ENCODE data around the gene NANOS2. TPM values are rescaled to one million over a fixed set of nuclear protein-coding genes. Genes with fewer than 3 reads are reported as not detected.

The NANOS2 gene
- total and polyA plus RNA-seq, 2 experiments from 2014 or later: not detected

- Histone ChIP-seq H3K4me2 (ENCODE audit: unreplicated experiment) (no peak overlapping the region), H3K9me3 (ENCODE audit: low read depth) (no peaks in the 10 kb centered on the region), H3K9ac (no peak overlapping the region), H3K79me2 (ENCODE audit: insufficient read depth) (no peaks in the 10 kb centered on the region), H4K20me1 (ENCODE audit: insufficient read depth) (no peaks in the 10 kb centered on the region), H2AFZ (no peak overlapping the region), H3K27ac (no peak overlapping the region), H3K36me3 (ENCODE audit: low read depth) (no peaks in the 10 kb centered on the region), H3F3A (ENCODE audit: insufficient read depth) (no peaks in the 10 kb centered on the region), H3K4me1 (ENCODE audit: insufficient read depth) (no peaks in the 10 kb centered on the region), H3K9me2 (ENCODE audit: insufficient read depth) (no peaks in the 10 kb centered on the region), H3K27me3 (replicated peaks; ENCODE audit: insufficient read depth) (peaks cover 31% of the 10 kb centered on the region), H3K4me3 (no peak overlapping the region)
- 53 to 59% methylated on average over 23 to 32 of the region's 32 CpGs for WGBS, 2 experiments (ENCODE audit: low coverage in 1 of 2, low lambda C conversion rate in 2 of 2, missing lambda C conversion rate in 2 of 2)
- no peak for TF ChIP-seq EZH2 (IDR thresholded peaks at IDR 0.05; ENCODE audit: insufficient read depth, poor library complexity, severe bottlenecking)
- no peak for TF ChIP-seq EZH2phosphoT487 (IDR thresholded peaks at IDR 0.05; ENCODE audit: insufficient read depth, low read depth)
- in situ Hi-C loops (cut with MboI): no loop called here
- no peak for DNase-seq
These were observed 25.9 kb upstream of the NANOS2 start for GRCh38 chr19:45940515-45940805.

- Histone ChIP-seq H3K9ac (no peak overlapping the region), H3K4me2 (ENCODE audit: unreplicated experiment) (no peak overlapping the region), H4K20me1 (ENCODE audit: insufficient read depth) (no peaks in the 10 kb centered on the region), H3K4me1 (ENCODE audit: insufficient read depth) (no peaks in the 10 kb centered on the region), H3K79me2 (ENCODE audit: insufficient read depth) (no peaks in the 10 kb centered on the region), H3F3A (ENCODE audit: insufficient read depth) (no peaks in the 10 kb centered on the region), H3K36me3 (ENCODE audit: low read depth) (no peaks in the 10 kb centered on the region), H3K27ac (no peak overlapping the region), H3K4me3 (no peak overlapping the region), H3K9me2 (ENCODE audit: insufficient read depth) (no peaks in the 10 kb centered on the region), H3K27me3 (replicated peaks; ENCODE audit: insufficient read depth) (peaks cover 34% of the 10 kb centered on the region), H3K9me3 (ENCODE audit: low read depth) (no peaks in the 10 kb centered on the region), H2AFZ (no peak overlapping the region)
- WGBS, 2 experiments (ENCODE audit: low coverage in 1 of 2, low lambda C conversion rate in 2 of 2, missing lambda C conversion rate in 2 of 2): 12 to 24% methylated on average over 15 to 50 of the region's 67 CpGs
- in situ Hi-C loops (cut with MboI): no loop called here
- TF ChIP-seq EZH2 (IDR thresholded peaks at IDR 0.05; ENCODE audit: insufficient read depth, poor library complexity, severe bottlenecking) (no peak), EZH2phosphoT487 (IDR thresholded peaks at IDR 0.05; ENCODE audit: insufficient read depth, low read depth) (no peak)
- DNase-seq: peak; percentile 25
These were observed 25.4 kb upstream of the NANOS2 start for GRCh38 chr19:45939792-45940514.

DNA sequence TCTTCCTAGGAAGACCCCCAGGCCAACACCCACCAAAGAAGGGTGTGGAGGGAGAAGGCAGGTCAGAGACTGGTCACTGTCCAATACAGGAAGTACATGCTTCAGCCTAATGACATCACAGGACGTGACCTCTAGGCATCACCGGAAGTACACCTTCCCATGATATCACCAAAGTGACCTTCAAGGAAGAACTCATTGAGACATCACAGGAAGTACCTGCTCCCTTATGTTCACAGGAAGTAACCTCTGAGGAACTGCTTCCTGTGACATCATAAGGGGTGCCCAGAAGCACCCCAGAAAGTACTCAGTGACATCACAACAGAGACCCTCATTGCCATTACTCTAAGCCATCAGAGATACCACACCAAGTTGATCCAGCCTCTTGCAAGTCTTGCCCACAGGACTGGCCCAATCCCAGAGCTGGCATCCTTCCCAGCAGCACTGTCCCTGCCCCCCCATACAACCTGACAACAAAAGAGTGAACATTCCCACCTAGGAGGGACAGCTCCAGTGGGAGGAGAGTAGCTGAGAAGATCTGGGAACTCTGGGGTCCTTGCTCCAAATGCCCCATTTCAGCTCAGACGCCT is 24.2 kb upstream of the NANOS2 start:
- Histone ChIP-seq H3K9me2 (ENCODE audit: insufficient read depth) (no peaks in the 10 kb centered on the region), H3K27ac (no peak overlapping the region), H2AFZ (no peak overlapping the region), H3K9ac (no peak overlapping the region), H3K36me3 (ENCODE audit: low read depth) (no peaks in the 10 kb centered on the region), H3K4me3 (no peak overlapping the region), H3F3A (ENCODE audit: insufficient read depth) (no peaks in the 10 kb centered on the region), H3K27me3 (replicated peaks; ENCODE audit: insufficient read depth) (peaks cover 25% of the 10 kb centered on the region), H3K4me1 (ENCODE audit: insufficient read depth) (no peaks in the 10 kb centered on the region), H3K4me2 (ENCODE audit: unreplicated experiment) (no peak overlapping the region), H4K20me1 (ENCODE audit: insufficient read depth) (no peaks in the 10 kb centered on the region), H3K79me2 (ENCODE audit: insufficient read depth) (no peaks in the 10 kb centered on the region), H3K9me3 (ENCODE audit: low read depth) (no peaks in the 10 kb centered on the region)
- in situ Hi-C loops (cut with MboI): no loop called here
- 89 to 92% methylated on average over 3 of the region's 3 CpGs for WGBS, 2 experiments (ENCODE audit: low coverage in 1 of 2, low lambda C conversion rate in 2 of 2, missing lambda C conversion rate in 2 of 2)
- TF ChIP-seq EZH2phosphoT487 (IDR thresholded peaks at IDR 0.05; ENCODE audit: insufficient read depth, low read depth): no peak
- no peak for TF ChIP-seq EZH2 (IDR thresholded peaks at IDR 0.05; ENCODE audit: insufficient read depth, poor library complexity, severe bottlenecking)
- no peak for DNase-seq

GRCh38 chr19:45935267-45935666 is 20.7 kb upstream of the NANOS2 start:
- in situ Hi-C loops (cut with MboI): no loop called here
- Histone ChIP-seq H3K4me2 (ENCODE audit: unreplicated experiment) (no peak overlapping the region), H3K9me2 (ENCODE audit: insufficient read depth) (no peaks in the 10 kb centered on the region), H3K27me3 (replicated peaks; ENCODE audit: insufficient read depth) (peaks cover 25% of the 10 kb centered on the region), H3K4me1 (ENCODE audit: insufficient read depth) (no peaks in the 10 kb centered on the region), H3K27ac (no peak overlapping the region), H2AFZ (no peak overlapping the region), H3K9me3 (ENCODE audit: low read depth) (no peaks in the 10 kb centered on the region), H3K4me3 (no peak overlapping the region), H3F3A (ENCODE audit: insufficient read depth) (no peaks in the 10 kb centered on the region), H3K79me2 (ENCODE audit: insufficient read depth) (no peaks in the 10 kb centered on the region), H4K20me1 (ENCODE audit: insufficient read depth) (no peaks in the 10 kb centered on the region), H3K9ac (no peak overlapping the region), H3K36me3 (ENCODE audit: low read depth) (no peaks in the 10 kb centered on the region)
- no peak for DNase-seq
- WGBS, 2 experiments (ENCODE audit: low coverage in 1 of 2, low lambda C conversion rate in 2 of 2, missing lambda C conversion rate in 2 of 2): 52 to 61% methylated on average over 19 of the region's 19 CpGs
- TF ChIP-seq EZH2phosphoT487 (IDR thresholded peaks at IDR 0.05; ENCODE audit: insufficient read depth, low read depth) (no peak), EZH2 (IDR thresholded peaks at IDR 0.05; ENCODE audit: insufficient read depth, poor library complexity, severe bottlenecking) (no peak)
